KOPT-K1 (cell line): ENCODE results near the gene HRNR.
"Not testable (repeated sequence)": the region's sequence is repeated elsewhere in the genome, so short reads cannot be mapped to it uniquely, and the experiment has no call there.

Experiments
- H3K27ac ChIP-seq: fragments of 200-600 bp; sonication (generic); 2 replicates; pipeline ENCODE4 v1.5.1; 2016; ENCODE audit warnings: antibody characterized with exemption, mild to moderate bottlenecking, low read depth, low read length; ENCODE audit not compliant: poor library complexity, severe bottlenecking
- H3K36me3 ChIP-seq: fragments of 200-600 bp; sonication (generic); 2 replicates; pipeline ENCODE4 v1.5.1; 2017; ENCODE audit warnings: antibody characterized with exemption, mild to moderate bottlenecking, low read length, moderate library complexity; ENCODE audit not compliant: insufficient read depth
- H3K9me3 ChIP-seq: fragments of 200-600 bp; sonication (generic); 2 replicates; pipeline ENCODE4 v1.5.1; 2017; ENCODE audit warnings: antibody characterized with exemption, low read length, mild to moderate bottlenecking; ENCODE audit not compliant: insufficient read depth, poor library complexity, severe bottlenecking

The HRNR gene

DNA sequence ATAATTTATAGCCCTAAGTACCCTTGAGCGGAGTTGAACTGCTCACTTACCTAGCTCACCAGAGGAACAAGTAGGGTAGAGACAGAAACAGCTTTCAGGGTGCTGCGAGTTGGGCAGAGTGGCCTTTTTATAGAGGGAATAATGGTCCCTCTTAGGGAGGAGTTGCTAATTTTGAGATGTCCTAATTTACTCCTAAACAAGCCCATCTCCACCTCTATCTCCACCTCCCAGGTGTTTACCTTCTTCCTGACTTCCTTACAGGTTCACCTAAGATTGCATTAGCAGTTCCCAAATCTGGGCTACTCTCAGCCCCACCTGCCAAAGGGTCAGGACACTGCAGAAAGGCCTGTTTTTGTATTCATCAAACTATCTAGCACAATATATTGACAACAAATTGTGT is at the start of gene HRNR:
Gene HRNR, minus strand, starts transcription at position 101 of the 400 bp plus-strand sequence. CDS start 940 bp downstream, outside the sequence.
- Histone ChIP-seq H3K36me3 (no peaks in the 10 kb centered on the region), H3K9me3 (peaks cover 5% of the 10 kb centered on the region), H3K27ac (no peak within 1 kb of the TSS)

DNA sequence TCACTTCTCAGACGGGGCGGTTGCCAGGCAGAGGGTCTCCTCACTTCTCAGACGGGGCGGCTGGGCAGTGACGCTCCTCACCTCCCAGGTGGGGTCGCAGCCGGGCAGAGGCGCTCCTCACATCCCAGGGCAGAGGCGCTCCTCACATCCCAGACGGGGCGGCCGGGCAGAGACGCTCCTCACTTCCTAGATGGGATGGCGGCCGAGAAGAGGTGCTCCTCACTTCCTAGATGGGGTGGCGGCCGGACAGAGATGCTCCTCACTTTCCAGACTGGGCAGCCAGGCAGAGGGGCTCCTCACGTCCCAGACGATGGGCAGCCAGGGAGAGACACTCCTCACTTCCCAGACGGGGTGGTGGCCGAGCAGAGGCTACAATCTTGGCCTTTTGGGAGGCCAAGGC is 32.4 kb upstream of the HRNR start:
- not testable (repeated sequence) for H3K9me3 ChIP-seq, H3K36me3 ChIP-seq, H3K27ac ChIP-seq

DNA sequence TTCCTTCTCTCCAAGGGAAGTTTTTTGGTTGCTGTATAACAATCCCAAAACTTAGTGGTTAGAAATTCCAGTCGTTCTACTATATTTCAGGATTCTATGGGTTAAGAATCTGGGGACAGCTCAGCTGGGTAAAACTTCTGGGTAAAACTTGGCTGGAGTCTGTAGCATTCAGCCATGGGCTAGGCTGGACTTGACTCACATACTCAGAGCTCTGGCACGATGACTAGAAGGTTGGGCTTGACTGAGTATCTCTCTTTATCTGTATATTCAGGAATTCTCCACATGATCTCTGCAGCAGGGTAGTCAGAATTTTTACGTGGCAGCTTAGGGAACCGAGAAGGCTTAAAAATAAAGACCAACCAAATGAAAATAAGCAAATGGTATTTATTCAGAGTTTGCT is 28.2 kb upstream of the HRNR start:
- H3K9me3 ChIP-seq = no peaks in the 10 kb centered on the region
- H3K36me3 ChIP-seq = no peaks in the 10 kb centered on the region
- H3K27ac ChIP-seq = no peak overlapping the region

DNA sequence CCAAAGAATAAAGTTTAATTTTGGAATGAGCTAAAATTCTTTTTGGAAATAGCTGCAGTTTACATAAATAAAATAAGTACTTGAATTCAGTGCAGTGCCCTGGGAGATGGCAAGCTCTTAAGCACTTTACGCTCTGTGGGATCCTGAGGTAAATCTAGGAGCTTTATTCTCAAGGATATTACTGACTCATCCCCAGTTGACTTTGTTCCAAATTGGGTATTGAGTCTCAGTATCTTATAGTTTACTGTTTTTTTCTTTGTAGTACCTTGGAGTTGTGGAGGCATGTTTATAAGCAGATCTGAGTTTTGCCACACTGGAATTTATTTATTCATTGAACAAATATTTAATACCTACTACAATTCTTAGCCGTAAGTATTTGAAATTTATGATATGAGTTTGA is 27.4 kb upstream of the HRNR start:
- no peaks in the 10 kb centered on the region for H3K9me3 ChIP-seq

DNA sequence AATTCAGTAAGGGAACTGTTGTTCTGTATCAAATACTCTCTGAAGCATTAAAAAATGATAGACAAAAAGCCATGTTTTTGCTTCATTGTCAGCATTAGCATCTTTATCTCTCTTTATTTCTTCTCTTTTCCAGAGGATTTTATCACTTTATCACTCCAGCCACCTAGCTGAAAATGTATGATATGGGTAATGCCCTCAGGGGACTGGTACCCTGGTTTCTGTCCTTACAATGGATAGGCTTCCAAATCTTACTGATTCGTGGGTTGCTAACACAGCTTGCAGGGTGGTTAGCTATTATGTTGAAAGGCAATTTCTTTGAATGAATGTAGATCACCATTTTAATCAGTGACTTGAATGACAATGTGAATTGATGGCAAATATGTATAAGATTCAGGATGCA is 23.3 kb upstream of the HRNR start:
- Histone ChIP-seq H3K27ac (no peak overlapping the region), H3K36me3 (no peaks in the 10 kb centered on the region), H3K9me3 (no peaks in the 10 kb centered on the region)

More for the DNA sequence above, 27.4 kb upstream of the HRNR start:
- Histone ChIP-seq H3K36me3 (no peaks in the 10 kb centered on the region), H3K27ac (no peak overlapping the region)

DNA sequence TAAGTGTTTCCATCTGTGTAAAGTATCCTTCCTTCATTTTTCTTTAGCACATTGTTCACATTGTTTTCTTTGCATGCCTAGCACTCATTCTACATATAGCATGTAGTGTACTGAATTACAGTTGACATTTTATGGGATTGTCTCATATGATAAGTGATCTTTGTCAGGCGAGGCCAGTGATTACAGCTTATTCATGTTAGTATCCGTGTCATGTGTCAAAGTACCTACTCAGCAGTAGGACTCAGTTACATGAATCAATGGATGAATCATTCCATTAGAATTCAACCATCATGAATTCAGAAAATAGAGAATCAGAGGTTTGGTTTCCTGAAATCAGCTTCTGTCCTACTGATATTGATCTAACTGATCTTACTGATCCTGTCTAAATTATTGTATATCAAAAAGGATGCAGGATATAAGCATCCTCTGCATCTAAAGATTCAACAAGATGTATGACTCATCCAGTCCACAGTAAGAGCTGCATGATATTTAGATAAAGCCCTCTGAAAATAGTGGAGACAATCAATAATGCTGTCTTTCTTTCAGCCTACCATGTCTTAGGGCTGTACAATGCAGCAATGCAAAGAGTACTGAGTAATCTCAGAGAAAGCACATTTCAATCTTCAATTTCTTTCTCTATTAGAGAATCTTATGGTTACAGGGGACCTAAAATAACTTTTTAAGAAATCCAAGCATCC is 20.7 kb upstream of the HRNR start:
- Histone ChIP-seq H3K27ac (no peak overlapping the region), H3K36me3 (no peaks in the 10 kb centered on the region), H3K9me3 (no peaks in the 10 kb centered on the region)

DNA sequence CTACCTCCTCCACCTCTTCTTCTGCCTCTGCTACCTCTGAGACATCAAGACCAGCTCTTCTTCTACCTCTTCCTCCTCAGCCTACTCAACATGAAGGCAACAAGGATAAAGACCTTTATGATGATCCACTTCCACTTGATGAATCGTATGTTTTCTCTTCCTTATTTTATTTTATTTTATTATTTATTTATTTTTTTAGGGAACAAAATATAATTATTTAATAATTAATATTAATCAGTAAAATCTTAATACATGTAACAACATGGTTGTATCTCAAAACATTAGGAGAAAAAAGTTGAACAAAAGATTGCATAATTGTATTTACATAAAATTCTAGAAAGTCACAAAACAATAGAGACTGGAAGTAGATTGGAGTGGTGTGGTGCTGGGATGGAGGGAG is 13.1 kb upstream of the HRNR start:
- no peaks in the 10 kb centered on the region for H3K36me3 ChIP-seq
- H3K27ac ChIP-seq = no peak overlapping the region
- no peaks in the 10 kb centered on the region for H3K9me3 ChIP-seq

DNA sequence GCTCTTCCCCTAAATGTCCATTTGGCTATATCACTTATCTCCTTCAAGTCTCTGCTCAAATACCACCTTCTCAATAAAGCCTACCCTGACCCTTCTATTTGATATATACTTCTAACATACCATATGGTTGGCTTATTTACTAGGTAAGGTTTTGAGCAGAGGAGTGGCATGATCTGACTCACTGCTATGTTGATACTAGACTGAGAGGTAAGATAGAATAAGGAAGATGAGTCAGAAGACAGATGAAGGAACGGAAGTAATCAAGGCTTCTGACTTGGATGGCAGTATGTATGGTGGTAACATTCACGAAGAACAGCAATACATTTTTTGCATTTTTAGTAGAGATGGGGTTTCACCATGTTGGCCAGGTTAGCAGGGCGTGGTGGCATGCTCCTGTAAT is 4.8 kb upstream of the HRNR start:
- Histone ChIP-seq H3K36me3 (no peaks in the 10 kb centered on the region), H3K9me3 (no peaks in the 10 kb centered on the region), H3K27ac (no peak overlapping the region)

DNA sequence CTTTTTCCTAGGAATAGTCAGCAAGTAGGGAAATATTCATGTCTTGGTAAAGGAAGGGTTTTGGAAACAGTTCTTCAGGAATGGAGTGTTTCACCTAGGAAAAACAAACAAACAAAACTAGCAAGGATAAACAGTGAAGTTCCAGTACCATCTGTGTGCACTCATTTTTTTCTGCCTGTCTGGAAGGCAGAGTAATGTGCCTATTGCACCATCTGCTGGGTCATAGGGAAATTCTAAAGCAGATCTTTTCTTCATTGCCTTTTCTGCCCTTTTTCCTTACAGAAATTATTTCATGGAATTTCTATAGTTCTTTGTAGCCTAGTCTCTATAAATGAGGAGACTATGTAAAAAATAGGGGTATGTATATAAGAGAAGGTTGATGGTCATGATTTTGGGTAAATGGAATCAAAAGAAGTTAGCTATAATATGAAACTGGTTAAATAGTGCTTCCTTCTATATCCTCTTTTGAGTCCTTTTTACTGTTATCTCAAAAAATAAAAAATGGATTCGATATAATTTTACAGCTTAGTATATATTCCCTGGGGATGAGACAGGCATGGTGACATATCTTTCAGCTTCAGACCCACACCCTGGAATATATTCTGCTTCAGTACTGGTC is 3.4 kb upstream of the HRNR start:
- no peak overlapping the region for H3K27ac ChIP-seq
- no peaks in the 10 kb centered on the region for H3K9me3 ChIP-seq
- H3K36me3 ChIP-seq = no peaks in the 10 kb centered on the region

DNA sequence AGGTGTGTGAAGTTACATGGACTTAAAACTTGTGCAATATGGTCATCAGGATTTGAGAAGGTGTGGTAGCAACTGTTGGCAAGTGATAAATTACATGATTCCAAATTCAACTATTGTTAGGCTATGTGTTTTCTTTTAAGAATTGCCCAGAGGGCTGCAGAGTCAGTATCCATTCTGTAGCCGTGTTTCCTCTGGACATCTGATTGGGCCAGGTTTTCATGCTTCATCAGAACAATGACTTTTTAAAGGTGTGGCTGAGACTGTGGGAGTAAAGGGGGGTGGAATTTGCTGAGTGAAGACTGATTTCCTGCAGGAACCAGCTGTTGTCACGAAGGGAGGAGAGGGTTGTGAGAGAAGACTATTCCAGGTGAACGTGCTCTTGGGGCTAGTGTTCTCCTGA is 1.7 kb upstream of the HRNR start:
- H3K27ac ChIP-seq = no peak overlapping the region
- no peaks in the 10 kb centered on the region for H3K36me3 ChIP-seq
- no peaks in the 10 kb centered on the region for H3K9me3 ChIP-seq

DNA sequence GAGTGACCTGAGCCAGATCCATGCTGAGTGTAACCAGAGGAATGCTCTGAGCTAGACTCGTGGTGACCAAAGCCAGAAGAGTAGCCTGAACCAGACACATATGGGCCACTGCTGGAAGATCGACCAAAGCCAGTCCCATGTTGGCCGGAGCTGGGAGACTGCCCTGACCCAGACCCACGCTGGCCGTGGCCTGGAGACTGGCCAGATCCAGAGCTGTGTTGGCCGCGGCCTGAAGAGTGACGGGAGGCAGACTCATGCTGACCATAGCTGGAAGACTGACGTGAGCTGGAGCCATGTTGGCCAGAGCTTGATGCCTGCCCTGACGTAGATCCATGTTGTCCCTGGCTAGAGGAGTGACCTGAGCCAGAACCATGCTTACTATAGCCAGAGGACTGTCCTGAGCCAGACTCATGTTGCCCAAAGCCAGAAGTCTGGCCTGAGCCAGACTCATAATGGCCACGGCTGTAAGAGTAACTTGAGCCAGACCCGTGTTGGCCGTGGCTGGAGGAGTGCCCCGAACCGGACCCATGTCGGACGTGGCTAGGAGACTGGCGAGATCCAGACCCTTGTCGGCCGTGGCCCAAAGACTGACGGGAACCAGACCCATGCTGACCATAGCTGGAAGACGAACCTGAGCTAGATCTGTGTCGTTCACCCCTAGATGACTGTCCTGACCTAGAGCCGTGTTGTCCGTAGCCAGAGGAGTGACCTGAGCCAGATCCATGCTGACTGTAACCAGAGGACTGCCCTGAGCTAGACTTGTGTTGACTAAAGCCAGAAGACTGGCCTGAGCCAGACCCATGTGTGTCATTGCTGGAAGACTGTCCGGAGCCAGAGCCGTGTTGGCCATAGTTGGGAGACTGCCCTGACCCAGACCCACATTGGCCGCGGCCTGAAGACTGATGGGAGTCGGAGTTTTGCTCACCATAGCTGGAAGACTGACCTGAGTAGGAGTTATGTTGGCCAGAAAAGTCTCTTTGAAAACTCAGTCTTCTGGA is 3.5 kb downstream of the HRNR start:
- Histone ChIP-seq H3K9me3 (peaks cover 14% of the 10 kb centered on the region), H3K27ac (no peak overlapping the region), H3K36me3 (no peaks in the 10 kb centered on the region)

DNA sequence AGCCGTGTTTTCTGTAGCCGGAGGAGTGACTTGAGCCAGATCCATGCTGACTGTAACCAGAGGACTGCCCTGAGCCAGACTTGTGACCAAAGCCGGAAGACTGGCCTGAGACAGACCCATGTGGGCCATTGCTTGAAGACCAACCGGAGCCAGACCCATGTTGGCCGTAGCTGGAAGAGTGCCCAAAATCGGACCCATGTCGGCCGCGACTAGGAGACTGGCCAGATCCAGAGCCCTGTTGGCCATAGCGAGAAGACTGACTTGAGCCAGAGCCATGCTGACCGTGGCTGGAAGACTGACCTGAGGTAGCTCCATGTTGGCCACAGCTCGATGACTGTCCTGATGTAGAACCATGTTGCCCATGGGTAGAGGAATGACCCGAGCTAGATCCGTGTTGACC is 4.6 kb downstream of the HRNR start:
- H3K9me3 ChIP-seq = peaks cover 14% of the 10 kb centered on the region
- not testable (repeated sequence) for H3K36me3 ChIP-seq

DNA sequence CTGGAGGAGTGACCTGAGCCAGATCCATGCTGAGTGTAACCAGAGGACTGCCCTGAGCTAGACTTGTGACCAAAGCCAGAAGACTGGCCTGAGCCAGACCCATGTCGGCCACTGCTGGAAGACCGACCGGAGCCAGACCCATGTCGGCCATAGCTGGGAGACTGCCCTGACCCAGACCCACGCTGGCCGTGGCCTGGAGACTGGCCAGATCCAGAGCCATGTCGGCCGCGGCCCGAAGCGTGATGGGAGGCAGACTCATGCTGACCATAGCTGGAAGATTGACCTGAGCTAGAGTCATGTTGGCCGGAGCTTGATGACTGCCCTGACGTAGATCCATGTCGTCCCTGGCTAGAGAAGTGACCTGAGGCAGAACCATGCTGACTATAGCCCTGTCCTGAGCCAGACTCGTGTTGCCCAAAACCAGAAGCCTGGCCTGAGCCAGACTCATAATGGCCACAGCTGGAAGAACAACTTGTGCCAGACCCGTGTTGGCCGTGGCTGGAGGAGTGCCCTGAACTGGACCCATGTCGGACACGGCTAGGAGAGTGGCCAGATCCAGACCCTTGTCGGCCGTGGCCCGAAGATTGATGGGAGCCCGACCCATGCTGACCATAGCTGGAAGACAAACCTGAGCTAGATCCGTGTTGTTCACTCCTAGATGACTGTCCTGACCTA is 5.1 kb downstream of the HRNR start:
- no peaks in the 10 kb centered on the region for H3K36me3 ChIP-seq
- no peak overlapping the region for H3K27ac ChIP-seq
- peaks cover 14% of the 10 kb centered on the region for H3K9me3 ChIP-seq

More for the DNA sequence above, 4.6 kb downstream of the HRNR start:
- not testable (repeated sequence) for H3K27ac ChIP-seq

DNA sequence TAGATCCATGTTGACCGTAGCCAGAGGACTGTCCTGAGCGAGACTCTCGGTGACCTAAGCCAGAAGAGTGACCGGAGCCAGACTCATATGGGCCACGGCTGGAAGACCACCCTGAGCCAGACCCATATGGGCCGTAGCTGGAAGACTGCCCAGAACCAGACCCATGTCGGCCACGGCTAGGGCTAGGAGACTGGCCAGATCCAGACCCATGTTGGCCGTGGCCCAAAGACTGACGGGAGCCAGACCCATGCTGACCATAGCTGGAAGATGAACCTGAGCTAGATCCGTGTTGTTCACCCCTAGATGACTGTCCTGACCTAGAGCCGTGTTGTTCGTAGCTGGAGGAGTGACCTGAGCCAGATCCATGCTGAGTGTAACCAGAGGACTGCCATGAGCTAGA is 8.4 kb downstream of the HRNR start:
- H3K27ac ChIP-seq, H3K36me3 ChIP-seq: not testable (repeated sequence)
- peaks cover 14% of the 10 kb centered on the region for H3K9me3 ChIP-seq

DNA sequence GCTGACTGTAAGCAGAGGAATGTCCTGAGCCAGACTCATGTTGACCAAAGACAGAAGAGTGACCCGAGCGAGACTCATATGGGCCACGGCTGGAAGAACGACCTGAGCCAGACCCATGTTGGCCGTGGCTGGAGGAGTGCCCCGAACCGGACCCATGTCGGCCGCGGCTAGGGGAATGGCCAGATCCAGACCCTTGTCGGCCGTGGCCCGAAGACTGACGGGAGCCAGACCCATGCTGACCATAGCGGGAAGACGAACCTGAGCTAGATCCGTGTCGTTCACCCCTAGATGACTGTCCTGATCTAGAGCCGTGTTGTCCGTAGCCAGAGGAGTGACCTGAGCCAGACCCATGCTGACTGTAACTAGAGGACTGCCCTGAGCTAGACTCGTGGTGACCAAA is 9.1 kb downstream of the HRNR start:
- H3K36me3 ChIP-seq, H3K27ac ChIP-seq: not testable (repeated sequence)
- H3K9me3 ChIP-seq = peaks cover 14% of the 10 kb centered on the region
